ENCODE data around the gene MACROD2. TPM values are rescaled to one million over a fixed set of nuclear protein-coding genes. Genes with fewer than 3 reads are reported as not detected.

MACROD2 gene
- total and polyA plus RNA-seq, 2 experiments from 2014 or later: 2.8 to 4.3 TPM

- TF ChIP-seq ZNF462 (CRISPR knock-in tag; IDR thresholded peaks at IDR 0.05) (no peak), EZH2phosphoT487 (IDR thresholded peaks at IDR 0.05; ENCODE audit: unreplicated experiment) (no peak), STAT1 (IDR thresholded peaks at IDR 0.05; ENCODE audit: unreplicated experiment) (no peak), JUNB (IDR thresholded peaks at IDR 0.05; ENCODE audit: unreplicated experiment) (no peak), REST (IDR thresholded peaks at IDR 0.05; ENCODE audit: unreplicated experiment) (no peak), NANOG (IDR thresholded peaks at IDR 0.05; ENCODE audit: borderline replicate concordance) (no peak)
These were observed 1677.9 kb downstream of the MACROD2 start (continued) for GRCh38 chr20:15673206-15673605.

Data from GM23338 (cell line).